Transverse colon (tissue), 4 donors: ENCODE measurements around the gene IER3.

Experiments used
- EP300 ChIP-seq: sonication (generic); formaldehyde crosslinking; IDR thresholded peaks from one replicate; pipeline ENCODE4 v1.6.1; 2017; ENCODE audit warnings: antibody characterized with exemption, low read depth
- POLR2A ChIP-seq: fragments of 450-650 bp; IDR thresholded peaks from one replicate; pipeline ENCODE4 v1.6.1; 2016; ENCODE audit warnings: antibody characterized with exemption, mild to moderate bottlenecking, moderate library complexity
- POLR2AphosphoS5 ChIP-seq, 3 donors: sonication (generic); formaldehyde crosslinking; IDR thresholded peaks; one replicate each; pipeline ENCODE4 v1.6.1; 2016; ENCODE audit warnings: antibody characterized with exemption in 3 of 3
- TF ChIP-seq, protein P1 (sequence below), 5 experiments: fragments of 200-600 bp in 3 of 5; fragments of 450-650 bp in 2 of 5; sonication (generic) in 3 of 5; IDR thresholded peaks; 1 replicate in 2 of 5; 2 replicates in 3 of 5; pipeline ENCODE4 v1.5.1; 2016 to 2017; ENCODE audit warnings: antibody characterized with exemption in 5 of 5, inconsistent platforms in 3 of 5, mild to moderate bottlenecking in 2 of 5, moderate library complexity in 1 of 5

DNA sequence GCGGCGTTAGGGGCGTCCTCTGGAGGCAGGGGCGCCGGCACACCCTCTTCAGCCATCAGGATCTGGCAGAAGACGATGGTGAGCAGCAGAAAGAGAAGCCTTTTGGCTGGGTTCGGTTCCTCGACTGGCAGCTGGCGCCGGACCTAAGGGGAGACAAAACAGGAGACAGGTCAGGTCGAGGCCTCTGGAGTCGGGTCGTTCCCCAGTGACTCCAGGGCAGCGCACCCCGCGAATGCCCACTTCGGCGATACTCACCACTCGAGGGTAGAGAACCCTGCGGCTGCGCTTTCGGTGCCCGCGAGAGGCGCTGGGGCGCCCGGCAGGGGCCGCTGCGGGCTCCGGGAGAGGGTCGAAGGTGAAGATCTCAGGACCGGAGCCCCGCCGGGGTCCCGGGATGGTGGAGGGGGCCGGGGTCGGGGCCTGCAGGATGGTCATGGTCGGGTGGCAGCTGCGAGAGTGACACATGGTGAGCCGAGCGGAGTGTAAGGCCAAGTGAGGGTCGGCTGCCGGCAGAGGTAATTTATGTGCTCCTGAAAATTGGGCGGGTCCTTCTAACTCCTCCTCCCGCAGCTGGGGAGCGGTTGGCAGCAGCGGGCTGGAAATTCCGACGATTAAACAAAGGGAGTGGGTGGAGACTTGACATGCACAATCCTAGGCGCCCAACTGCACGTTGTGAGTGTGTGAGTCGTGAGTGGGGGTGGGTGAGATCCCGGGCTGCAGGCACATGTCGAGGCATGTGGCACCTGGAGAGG lies at the start of gene IER3:
- peak; percentile 96 to 99 (median 98) for TF ChIP-seq POLR2AphosphoS5 (IDR thresholded peaks at IDR 0.05)
- TF ChIP-seq POLR2A, result peak; percentile 99
- TF ChIP-seq, protein P1, sequence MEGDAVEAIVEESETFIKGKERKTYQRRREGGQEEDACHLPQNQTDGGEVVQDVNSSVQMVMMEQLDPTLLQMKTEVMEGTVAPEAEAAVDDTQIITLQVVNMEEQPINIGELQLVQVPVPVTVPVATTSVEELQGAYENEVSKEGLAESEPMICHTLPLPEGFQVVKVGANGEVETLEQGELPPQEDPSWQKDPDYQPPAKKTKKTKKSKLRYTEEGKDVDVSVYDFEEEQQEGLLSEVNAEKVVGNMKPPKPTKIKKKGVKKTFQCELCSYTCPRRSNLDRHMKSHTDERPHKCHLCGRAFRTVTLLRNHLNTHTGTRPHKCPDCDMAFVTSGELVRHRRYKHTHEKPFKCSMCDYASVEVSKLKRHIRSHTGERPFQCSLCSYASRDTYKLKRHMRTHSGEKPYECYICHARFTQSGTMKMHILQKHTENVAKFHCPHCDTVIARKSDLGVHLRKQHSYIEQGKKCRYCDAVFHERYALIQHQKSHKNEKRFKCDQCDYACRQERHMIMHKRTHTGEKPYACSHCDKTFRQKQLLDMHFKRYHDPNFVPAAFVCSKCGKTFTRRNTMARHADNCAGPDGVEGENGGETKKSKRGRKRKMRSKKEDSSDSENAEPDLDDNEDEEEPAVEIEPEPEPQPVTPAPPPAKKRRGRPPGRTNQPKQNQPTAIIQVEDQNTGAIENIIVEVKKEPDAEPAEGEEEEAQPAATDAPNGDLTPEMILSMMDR (IDR thresholded peaks at IDR 0.05), result peak; percentile 59 to 83 (median 71)
- no peak for TF ChIP-seq EP300
